HG03039 (cell line): ENCODE results near the gene TYRP1.

Source experiments
- ATAC-seq: cut with Tn5 transposase; IDR thresholded peaks from one replicate; pipeline ENCODE4 v1.9.1; 2021; ENCODE audit warnings: mild to moderate bottlenecking, moderate library complexity; ENCODE audit not compliant: unreplicated experiment

TYRP1 gene

DNA sequence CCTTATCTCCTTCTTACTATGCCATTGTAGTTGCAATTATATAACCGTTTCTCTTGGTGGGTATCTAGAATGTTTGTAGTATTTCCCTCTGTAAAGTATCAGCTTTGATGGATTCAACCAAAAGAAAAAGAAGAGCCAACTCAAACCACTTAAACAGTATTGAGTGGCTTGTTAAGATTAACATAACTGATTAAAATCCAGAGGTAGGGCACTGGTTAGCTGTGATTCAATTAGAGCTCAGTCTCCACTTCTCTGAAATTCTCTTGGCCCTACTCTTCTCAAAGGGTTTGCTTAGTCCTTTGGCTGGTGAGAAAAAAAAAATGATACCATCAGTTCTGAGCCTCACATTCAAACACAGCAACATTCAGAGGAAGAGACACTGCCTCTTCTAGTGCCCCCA lies 37.0 kb downstream of the TYRP1 start:
- ATAC-seq = no peak

GRCh38 chr9:12730927-12731326 lies 37.7 kb downstream of the TYRP1 start:
- ATAC-seq = no peak

DNA sequence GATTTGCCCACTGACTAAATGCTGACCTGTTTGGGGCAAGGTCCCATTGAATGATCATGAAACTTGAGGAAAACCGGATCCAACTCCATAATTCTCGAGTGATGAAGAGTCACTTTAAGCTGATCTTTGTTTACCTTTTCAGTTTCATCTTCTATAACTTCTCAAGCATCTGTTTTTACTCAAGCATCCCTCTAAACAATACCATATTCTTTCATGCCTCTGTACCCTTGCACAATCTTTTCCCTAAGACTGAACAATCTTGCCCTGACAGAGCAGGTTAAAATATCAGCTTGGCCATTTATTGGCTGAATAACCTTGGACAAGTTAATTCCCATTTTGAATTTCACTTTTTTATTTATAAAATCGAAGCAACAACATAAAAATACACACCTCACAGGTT lies 39.8 kb downstream of the TYRP1 start:
- ATAC-seq = no peak

DNA sequence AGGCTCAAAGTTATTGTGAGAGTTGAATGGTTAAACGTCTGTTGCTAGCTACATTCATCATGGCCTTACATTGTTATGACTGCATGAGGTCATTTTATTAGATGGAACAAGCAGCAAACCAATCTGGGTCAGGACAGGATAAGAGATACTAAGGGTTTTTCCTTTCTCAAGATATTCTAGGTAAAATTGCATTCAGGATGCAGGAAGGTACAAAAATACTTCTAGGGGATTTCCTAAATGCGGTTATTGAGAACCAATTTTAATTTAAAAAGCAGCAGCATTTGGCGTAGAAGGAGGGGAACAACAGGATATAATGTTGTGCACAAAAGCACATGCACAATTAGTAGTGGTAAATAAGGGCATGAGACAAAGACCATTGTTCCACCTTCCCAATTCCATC lies 42.5 kb downstream of the TYRP1 start:
- no peak for ATAC-seq

DNA sequence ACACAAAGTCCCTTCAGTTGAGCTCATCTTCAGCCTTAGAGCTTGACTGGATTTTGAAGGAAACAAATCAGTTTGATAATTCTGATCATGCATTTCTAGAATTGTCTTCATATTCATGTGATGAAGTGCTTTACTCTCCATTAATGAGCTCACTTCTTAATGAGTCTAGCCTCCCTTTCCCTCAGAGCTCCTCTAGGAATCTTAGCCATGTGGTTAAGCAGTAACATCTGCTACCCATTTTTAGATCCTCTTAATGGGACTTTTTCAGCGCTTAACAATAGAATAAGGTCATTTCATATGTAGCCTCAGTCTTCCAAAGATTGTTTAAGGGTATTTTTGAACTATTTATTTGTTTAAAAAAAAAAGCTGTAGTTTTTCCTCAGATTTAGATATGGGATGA lies 44.7 kb downstream of the TYRP1 start:
- no peak for ATAC-seq

DNA sequence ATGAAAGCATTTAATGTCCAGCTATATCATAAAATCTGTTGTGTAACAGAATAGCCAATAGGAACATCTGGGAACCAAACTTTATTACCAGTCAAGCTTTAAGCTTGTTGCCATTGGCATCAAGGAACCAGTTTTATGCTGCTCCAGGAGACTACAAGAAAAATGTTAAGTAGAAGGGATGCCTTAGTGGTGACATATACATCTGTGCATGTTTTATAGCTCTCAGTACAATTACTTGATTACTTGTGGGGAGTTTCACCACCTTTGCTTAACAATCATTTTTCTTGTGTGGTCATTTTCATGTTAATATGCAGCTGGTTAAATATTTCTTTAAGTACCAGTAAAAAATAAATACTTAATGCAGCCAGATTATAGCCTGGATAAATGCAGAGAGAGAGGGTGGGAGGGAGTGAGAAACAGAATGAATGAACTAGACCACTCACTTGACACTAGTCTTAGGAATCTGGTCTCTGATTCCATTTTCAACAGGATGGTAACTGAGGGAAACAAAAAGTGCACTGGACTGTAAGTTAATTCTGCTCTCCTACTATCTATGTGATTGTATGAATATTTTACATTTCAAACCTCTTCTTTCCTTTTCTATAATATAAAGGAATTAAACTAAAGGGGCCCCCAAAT lies 45.9 kb downstream of the TYRP1 start:
- ATAC-seq = no peak

DNA sequence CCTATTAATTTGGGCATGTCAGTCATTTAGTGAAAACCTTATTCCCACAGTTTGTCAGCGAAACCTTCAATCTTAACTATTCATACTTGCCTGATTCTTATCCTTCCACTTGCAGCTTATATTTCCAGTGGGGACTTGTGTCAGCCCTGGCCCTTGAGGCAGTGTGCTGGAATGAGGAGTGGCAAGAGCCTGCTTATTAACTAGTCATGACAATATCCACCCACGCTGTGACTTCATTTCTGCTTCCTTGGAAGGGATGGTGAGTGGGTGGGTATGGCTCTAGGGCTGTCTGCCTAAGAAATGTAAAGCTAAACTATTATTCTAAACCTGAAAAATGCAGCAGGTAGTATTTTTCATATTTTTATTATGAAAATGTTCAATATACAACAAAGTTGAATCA lies 47.7 kb downstream of the TYRP1 start:
- no peak for ATAC-seq

- ATAC-seq = no peak
These were observed 54.8 kb downstream of the TYRP1 start for GRCh38 chr9:12748016-12748415.

DNA sequence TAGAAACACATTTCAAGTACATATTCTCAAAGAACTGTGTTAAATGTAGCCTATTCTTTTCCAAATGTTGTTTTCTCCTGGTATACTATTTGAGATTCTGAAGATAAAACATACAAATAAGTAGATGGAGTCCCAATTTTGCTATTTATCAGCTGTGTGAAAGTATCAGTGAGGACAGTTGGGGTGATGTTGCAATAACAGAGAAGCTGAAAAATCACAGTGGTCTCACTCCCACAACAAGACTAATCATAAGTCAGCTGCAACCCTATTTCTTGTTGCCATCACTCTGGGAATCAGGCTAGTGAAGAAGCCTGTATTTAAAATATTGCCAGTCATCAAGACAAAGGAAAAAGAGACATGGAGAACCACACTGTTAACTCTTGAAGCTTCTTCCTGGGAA lies 55.8 kb downstream of the TYRP1 start:
- no peak for ATAC-seq

- ATAC-seq = no peak
These were observed 60.7 kb downstream of the TYRP1 start for GRCh38 chr9:12753931-12754330.

DNA sequence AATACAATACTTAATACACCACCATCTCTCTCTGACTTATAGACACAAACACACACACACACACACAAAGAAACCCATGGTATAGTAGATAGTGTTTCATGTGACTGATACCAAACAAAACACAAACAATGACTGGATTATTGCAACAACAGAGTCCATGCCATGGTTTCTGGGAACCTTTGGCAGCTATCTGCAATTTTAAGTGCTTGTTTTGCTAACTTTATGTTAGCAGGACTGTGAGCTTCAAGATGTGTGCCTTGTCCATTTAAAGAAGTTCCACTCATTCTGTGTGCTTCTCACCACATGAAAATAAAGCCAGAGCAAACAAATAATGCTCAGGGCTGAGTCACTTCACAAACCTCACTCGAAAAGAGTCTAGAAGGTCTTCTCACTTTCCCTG lies 66.6 kb downstream of the TYRP1 start:
- ATAC-seq = no peak
